ENCODE data around the gene RPL41.

Gene RPL41

DNA sequence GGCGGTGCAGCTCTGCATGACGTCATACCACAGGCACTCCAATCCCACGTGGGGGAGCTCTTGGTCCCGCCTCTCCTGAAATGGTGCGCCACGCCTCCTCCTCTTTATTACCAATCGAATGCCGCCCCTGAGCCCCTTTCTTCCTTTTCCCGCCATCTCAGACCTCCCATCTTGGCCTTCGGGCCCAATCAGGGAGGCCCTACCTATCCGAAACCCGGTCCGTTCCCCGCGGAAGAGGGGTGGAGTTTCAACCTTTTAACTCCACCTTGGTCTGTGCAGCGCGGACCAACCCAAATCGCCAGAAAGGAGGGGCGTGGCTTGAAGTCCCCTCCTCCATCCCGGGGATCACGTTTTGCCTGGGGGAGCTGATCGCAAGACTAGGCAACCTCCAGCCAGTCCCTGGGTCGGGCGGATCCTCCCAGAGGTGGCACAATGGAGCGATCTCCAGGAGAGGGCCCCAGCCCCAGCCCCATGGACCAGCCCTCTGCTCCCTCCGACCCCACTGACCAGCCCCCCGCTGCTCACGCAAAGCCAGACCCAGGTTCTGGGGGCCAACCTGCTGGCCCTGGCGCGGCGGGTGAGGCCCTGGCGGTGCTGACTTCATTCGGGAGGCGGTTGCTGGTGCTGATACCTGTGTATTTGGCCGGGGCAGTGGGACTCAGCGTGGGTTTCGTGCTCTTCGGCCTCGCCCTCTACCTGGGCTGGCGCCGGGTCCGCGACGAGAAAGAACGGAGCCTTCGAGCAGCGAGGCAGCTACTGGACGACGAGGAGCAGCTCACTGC, 11.6 kb downstream of the RPL41 start, which contains the start of gene ESYT1:
TSS of gene ESYT1 (plus strand) at position 380 of the 782 bp plus-strand sequence. CDS start at position 433, 53 bp downstream.
- peak; percentile 100 for DNase-seq (ENCODE audit: low spot score)

DNA sequence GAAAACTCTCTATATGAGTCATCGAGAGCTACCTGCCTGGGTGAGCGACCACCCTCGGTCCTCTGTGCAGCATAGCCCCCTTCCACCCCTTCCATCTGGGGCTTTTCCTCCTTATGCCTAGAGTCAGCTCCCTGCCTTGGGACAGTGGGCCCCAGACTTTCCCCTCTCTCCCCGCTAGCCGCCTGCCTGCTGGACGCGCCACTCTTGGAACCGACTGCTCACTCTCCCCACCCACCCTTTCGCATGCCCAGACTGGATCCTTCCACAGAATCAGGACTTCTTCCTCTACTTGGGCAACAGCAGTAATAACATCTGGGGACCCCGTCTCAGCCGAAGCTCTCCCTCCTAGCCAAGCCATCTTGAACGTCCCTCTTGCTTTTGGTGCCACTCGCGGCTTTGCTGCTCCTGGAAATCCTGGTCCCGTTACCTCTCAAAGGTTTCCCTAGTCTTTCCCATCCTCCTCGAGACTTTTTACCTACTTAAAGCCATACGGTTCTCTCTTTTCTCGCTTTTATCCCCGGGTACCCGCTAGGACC, 12.3 kb downstream of the RPL41 start:
- peak; percentile 26 for DNase-seq (ENCODE audit: low spot score)

DNA sequence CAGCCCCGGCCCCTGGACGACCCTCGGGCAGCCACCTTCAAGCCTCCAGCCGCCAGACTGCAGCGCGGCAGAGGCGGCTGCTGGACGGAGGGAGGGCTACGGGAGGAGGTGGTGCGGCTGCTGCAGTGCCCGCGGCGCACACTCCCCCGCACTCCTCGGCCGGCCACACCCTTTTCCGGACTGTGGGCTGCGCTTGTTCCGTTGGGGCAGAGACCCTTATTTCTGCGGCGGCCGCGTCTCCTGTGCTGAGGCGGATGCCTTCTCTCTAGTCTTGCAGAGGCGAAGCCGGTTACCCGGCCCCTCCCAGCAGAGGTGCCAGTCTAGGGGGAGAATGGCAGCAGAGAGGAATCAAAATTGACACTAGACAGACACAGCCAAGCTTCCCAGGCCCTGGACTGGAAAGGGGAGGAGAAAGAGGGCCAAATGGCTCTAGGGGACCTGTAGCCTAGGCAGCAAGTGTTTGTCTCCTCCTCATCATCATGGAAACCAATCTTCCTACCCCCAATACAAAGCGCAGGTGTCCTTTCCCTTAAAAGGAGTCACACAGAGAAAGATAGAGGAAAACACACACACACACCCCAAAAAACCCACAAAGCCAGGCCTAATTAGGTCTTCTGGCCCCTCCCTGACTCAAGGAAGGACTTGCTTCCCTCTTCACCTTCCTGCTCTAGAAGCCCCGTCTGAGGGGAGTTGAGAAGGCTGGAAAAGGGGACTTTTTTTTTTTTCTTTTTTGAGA, 12.9 kb downstream of the RPL41 start:
- peak; percentile 69 for DNase-seq (ENCODE audit: low spot score)

DNA sequence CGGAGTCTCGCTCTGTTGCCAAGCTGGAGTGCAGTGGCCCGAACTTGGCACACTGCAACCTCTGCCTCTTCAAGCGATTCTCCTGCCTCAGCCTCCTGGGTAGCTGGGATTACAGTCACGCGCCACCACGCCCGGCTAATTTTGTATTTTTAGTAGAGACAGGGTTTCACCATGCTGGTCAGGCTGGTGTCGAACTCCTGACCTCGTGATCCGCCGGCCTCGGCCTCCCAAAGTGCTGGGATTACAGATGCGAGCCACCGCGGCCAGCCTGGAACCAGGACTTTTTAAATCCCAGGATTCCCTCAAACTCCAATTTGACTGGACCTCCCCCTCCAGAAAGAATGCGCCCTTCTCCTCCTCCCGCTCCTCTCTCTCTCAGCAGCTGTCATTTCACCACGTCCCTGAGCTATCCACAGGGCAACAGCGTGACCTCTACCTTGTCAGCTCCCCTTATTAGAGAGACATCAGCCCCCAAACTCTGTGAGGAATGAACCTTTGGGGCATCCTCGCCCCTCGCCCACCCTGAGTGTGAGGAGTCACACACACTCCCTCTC, 13.6 kb downstream of the RPL41 start:
- no peak for DNase-seq (ENCODE audit: low spot score)

DNA sequence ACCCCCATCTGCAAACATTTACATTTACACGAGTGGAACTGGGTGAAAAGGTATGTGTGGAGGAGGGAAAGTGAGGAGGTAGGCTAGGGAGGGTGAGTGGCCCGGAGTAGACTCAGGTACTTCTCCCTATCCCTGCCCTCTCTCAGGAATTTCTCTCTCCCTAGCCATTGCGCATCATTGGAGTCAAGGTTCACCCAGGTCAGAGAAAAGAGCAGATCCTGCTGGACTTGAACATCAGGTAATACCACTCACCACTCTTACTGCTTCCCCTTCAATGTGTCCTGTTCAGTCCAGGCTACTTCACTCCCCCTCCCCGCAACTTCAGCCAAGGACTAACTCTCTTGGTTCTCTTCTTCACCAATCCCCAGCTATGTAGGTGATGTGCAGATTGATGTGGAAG, 14.4 kb downstream of the RPL41 start:
- DNase-seq (ENCODE audit: low spot score), result no peak

DNA sequence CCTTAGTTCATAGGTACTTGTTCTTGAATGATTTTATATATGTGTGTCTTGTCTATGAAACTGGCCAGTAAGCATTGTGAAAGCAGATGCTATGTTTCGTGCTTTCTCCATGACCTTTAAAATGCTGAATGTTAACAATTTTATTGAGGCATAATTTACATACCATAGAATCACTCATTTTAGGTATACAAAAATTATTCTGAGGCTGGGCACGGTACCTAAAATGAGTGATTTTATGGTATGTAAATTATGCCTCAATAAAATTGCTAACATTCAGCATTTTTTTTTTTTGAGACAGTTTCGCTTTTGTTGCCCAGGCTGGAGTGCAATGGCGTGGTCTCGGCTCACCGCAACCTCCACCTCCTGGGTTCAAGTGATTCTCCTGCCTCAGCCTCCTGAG, 18.5 kb downstream of the RPL41 start:
- DNase-seq (ENCODE audit: low spot score), result no peak

DNA sequence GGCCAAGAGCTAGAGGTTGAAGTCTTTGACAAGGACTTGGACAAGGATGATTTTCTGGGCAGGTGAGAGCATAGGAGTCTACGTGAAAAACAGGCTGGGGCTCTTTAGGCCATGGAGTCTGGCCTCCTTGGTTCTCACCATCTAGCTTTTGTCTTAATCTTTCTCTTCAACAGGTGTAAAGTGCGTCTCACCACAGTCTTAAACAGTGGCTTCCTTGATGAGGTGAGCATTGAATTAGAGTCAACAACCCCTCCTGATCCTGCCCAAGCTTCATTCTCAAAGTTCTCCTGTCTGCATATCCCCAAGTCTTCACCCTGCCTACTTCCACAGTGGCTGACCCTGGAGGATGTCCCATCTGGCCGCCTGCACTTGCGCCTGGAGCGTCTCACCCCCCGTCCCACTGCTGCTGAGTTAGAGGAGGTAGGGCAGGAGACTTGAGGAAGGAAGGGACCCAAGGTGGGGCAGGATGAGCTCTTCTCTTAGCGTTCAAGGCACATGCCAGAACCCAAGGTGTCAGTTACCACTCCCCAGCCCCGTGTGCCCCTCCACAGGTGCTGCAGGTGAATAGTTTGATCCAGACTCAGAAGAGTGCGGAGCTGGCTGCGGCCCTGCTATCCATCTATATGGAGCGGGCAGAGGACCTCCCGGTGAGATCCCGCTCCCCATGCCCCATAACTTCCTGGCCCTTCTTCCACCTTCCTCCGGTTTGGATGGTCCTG, 21.6 kb downstream of the RPL41 start:
- DNase-seq (ENCODE audit: low spot score), result no peak

DNA sequence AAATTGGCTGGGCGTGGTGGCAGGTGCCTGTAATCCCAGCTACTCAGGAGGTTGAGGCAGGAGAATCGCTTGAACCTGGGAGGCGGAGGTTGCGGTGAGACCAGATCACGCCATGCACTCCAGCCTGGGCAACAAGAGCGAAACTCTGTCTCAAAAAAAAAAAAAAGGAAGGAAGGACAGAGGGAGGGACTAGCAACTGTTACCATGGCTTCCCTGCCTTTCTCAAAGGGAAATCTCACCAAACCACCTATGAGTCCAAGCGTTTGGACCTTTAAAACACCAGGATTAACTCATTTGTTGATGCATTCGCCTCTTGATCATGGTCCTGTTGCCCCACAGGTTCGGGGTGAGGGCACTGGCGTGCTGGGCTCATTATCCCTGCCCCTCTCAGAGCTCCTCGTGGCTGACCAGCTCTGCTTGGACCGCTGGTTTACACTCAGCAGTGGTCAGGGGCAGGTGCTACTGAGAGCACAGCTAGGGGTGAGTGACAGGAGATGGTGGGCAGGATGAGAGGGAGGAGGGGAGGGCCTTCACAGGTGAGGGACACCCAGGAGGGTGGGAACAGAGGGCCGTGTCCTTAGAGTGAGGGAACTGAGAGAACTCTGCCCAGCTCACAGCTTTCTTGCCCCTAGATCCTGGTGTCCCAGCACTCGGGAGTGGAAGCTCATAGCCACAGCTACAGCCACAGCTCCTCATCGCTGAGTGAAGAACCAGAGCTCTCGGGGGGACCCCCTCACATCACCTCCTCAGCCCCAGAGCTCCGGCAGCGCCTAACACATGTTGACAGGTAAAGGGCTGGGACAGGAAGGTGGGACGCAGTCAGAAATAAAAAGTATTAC, 25.7 kb downstream of the RPL41 start:
- DNase-seq (ENCODE audit: low spot score), result no peak

DNA sequence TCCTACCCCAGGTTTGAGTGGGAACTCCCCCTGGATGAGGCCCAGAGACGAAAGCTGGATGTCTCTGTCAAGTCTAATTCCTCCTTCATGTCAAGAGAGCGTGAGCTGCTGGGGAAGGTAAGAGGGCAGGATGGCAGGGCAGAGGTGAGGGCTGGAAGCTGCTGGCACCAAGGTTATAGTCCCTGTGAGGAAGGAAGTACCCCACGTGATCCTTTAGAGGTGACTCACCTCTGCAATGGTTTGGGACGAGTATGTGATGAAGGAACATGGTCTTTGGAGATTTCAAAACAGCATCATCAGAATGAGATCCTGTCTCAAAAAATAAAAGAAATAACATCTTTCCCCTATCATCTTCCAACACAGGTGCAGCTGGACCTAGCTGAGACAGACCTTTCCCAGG, 26.8 kb downstream of the RPL41 start:
- no peak for DNase-seq (ENCODE audit: low spot score)

DNA sequence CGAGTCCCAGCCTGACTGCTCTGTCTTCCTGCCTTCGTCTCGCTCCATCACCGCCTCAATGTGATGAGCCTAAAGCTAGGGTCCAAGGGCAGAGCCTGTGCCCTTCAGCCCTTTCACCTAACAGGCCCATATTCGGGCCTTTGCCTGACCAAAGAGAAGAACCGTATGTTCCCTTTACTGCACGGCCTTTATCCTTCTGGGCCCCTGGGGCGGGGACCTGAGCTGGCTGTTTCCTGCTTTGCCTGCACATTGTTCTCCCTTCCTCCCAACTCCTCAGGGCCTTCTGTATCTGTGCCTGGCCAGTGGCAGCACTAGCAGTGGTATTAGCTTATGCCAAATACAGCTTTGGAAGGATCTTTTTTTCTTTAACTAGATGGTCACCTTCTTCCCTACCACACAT, 27.4 kb downstream of the RPL41 start:
- no peak for DNase-seq (ENCODE audit: low spot score)

DNA sequence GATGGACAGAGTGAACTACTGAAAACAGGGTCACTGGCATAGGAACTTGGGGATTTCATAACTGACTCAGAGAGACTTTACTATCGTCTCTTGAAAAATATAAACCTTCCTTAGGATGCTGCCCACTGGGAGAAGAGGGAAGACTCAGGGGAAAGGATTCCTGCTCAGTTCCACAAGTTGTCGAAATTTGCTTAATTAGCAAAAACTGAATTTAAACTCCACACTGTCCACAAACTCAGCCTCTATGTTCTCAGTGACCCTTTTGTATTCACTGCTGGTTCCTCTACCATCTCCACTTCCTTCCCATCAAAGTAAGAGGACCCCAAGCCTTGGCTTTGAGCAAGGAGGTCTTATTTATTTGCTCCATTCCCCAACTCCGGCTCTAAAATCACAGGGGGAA, 28.8 kb downstream of the RPL41 start:
- no peak for DNase-seq (ENCODE audit: low spot score)

DNA sequence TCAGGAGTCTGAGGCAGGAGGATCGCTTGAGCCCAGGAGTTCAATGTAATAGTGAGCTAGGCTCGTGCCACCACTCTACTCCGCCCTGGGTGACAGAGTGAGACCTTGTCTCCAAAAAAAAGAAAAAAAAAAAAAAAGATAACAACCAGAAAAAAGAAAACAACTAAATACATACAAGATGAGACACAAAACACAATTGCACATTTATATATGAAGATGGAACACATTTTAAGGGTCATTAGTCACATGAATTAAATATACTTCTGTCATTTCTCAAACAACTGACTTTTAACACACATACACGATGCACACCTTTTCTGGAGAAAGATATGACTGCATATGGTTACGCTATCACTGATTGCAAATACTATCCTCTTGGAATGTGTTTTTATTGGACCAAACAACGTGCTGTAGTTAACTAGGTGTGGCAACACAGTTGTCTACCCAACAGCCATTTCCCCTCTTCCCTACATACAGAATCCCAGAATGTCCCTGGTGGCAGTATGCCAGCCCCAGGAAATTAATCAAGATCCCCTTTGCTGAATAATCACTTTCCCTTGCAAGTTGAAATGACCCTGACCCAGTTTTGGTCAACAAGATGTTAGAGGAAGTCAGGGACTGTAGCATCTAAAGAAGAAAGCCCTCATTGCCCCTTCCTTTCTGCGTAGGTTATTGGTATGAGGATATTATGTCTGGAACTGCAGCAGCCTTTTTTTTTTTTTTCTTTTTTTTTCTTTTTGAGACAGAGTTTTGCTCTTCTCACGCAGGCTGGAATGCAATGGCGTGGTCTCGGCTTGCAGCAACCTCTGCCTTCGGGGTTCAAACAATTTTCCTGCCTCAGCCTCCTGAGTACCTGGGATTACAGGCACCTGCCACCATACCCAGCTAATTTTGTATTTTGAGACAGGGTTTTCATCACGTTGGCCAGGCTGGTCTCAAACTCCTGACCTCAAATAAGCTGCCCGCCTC, 30.3 kb downstream of the RPL41 start:
- peak; percentile 22 for DNase-seq (ENCODE audit: low spot score)

DNA sequence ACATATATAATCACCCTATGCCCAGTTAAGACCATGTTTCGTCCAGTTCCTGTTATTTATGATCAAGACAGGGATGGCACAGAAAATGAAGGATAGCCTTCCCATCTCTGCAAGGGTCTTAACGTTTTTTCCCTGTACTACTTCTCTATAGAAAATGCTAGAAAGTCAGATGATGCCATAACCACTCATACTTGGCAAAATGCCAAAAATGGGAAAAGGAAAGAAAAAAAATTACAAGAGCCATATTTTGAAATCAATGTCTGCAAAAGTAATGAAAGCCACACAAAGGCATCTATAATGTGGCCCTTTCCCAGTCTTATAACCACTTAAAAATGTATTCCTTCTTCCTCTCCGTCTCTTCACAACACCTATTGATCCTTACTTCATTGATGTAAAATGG, 34.1 kb downstream of the RPL41 start:
- peak; percentile 13 for DNase-seq (ENCODE audit: low spot score)

DNA sequence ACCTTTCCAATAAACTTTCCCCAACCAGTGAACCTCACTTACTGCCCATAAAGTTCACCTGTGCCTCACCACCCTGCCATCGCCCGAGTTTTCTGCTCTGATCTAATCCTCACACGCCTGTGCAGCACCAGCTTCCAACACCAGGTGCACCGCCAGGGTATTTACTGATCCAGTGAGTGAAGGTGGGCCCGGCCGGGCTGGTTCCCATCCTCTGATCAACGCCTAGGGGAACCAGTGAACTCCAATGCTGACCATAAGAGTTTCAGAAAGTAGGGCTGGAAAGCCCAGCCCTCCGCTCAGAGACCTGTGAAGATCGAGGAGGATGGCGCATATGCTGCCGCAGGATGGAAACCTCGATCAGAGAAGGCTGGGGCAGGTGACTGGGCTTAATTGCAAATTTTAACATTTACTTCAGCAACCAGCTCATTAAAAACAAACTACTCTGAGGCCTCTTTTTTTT, 35.3 kb downstream of the RPL41 start:
- DNase-seq (ENCODE audit: low spot score), result peak; percentile 81

DNA sequence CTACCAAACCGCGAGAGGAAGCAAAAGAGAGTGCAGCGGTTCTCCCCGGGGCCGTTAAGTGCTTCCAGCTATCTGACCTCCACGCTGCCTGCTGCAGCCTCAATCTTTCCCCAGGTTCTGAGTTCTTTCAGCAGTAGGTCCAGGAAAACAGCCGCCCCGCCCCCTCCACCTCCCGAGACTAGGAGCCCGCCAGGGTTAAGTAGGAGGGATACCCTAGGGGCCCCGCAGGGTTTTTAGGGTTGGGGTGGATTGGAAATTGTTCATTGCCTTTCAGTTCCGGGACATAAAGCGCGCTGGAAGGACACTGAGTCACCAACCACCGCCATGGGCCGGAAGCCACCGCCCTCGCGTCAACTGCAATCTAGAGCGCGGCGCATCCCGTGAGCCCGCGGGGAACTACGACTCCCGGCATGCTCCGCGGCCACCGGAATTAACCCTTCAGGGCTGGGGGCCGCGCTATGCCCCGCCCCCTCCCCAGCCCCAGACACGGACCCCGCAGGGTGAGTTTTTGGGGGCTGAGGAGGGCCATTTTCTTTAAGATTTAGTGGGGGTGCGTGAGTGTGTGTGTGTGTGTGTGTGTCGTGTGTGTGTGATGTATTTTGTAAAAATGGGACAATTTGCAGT, 35.8 kb downstream of the RPL41 start, which contains the start of gene MYL6B:
TSS of gene MYL6B (plus strand) at position 456 of the 624 bp plus-strand sequence. CDS start 1,332 bp downstream, outside the sequence.
- DNase-seq (ENCODE audit: low spot score), result peak; percentile 92

DNA sequence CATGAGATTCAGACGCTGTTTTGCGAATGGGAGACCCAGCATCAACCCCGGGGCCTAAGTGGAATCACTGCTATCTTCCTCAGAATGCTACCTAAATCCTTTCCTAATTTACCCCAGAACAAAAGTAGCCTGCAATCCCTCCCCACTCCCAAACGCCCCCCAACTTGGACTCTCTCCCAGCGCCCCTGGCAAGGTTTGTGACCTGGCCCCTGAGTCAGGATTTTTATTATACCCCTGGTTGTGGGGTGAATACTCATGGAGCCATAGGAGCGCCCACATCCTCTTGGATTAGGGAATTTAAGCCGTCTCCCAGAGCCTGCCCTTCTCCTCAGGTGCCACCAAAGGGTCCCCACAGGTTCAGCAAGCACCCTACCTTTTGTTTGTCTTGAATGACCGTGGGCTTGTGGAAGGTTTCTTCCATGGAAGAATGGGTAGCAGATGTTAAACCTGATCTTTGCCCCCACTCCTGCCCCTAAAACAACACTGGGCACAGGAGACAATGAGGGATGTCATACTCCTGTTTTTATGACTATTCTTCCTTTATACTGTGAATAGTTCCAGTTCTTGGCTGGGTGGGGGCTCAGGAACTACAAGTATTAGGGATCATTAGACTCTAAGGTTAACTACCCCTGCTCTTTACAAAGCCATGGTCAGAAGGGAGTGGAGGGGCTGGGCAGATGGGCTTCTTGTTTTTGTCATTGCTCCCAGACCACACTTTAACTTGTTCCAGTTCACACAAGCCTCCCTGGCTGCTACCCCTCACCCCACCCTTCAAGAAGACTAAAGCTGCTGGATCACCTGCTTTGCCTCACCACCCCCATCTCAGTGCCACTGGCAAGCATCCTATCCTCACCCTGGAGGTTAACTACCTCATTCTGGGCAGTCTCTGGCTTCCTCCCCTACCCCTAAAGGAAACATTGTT, 36.6 kb downstream of the RPL41 start:
- peak; percentile 9 for DNase-seq (ENCODE audit: low spot score)

DNA sequence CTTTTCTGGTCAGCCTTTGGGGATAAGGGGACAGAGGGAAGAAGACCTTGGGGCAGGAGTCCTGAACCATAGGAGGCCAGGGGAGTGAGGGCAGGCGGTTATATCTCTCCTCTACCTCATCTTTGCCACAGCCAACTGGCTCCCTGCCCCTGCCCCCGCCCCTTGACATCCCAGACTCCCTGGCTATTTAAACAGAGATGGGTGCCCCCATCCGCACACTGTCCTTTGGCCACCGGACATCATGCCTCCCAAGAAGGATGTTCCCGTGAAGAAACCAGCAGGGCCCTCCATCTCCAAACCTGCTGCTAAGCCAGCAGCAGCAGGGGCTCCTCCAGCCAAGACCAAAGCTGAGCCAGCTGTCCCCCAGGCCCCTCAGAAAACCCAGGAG, 37.2 kb downstream of the RPL41 start:
- DNase-seq (ENCODE audit: low spot score), result no peak

DNA sequence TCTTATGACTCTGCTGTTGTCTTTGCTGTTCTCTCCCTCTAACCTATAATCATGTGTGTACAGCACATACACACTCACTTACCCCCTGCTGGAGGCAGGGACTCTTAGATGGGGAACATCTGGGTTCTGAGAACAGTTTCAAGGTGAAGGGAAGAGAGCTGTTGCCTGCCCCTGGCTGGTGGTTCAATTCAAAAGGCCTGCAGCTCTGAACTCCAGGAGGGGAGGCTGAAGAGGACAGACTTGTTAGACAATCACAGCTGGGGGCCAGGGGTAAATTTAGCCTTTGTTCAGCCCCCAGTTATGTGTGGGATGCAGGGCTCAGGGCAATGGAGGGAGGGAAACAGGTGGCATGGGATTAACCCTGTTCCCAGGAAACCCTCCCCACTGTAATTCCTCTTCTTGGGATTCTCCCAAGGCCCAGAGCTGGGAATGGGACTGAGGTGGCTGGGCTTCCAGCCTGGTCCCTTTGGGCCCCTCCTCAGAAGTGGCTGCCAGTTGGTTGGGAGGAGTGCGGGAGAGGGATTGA, 37.9 kb downstream of the RPL41 start:
- DNase-seq (ENCODE audit: low spot score), result no peak

Measured in SW480 (cell line).